ENCODE results near the gene PRDM15.

Gene PRDM15

DNA sequence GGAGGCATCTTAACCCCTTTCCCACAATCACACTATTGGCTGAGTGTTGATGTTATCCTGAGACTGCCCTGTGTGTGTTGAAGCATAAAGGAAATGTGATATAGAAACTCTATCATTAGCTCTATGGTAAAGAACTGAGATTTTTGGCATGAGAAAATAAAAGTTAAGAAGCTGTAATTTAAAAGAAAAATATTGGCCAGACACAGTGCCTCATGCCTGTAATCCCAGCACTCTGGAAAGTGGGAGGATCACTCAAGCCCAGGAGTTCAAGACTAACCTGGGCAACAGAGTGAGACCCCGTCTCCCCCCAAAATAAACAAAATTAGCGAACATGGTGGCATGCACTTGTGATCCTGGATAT lies 98.1 kb downstream of the PRDM15 start:
- no peak for DNase-seq (ENCODE audit: low read depth)
- H3K4me3 ChIP-seq (ENCODE audit: control insufficient read depth, low read depth, low read length): no peak overlapping the region
- TF ChIP-seq CTCF (IDR thresholded peaks at IDR 0.05; ENCODE audit: control insufficient read depth, insufficient read depth, low read depth, low read length, missing control alignments): no peak

GRCh38 chr21:41780337-41781049 lies 98.7 kb downstream of the PRDM15 start:
- TF ChIP-seq CTCF (IDR thresholded peaks at IDR 0.05; ENCODE audit: control insufficient read depth, insufficient read depth, low read depth, low read length, missing control alignments): no peak
- no peak for DNase-seq (ENCODE audit: low read depth)
- no peak overlapping the region for H3K4me3 ChIP-seq (ENCODE audit: control insufficient read depth, low read depth, low read length)

- DNase-seq (ENCODE audit: low read depth): no peak
Measured at GRCh38 chr21:41779659-41780058, 99.5 kb downstream of the PRDM15 start.

DNA sequence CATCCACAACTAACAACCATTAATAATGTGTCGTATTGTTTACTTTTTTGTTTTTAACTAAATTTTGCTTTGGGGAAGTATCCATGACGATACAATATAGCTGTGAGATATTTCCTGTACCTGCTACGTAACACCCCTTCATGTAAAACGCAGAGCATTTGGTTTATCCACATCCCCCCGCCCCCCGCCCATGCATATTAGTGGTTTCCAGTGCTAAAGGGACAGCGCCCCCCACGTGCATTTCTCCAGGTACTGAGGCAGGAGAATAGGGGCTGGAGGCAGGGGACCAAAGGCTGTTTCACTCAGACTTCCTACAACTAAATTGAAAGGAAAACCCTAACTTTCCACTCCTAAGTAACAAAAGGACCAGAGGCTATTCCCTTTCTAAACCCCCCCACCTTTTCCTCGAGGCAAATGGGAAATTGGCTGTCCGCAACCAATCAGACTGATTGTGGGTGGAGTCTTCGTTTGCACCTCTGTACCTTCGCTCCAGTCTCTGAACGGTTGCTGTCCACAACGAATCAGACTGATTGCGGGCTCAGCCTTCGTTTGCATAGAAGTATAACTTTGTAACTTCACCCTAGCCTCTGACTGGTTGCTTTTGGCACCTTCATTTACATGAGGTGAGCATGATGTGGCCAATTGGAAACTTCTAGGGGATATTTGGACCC lies 100.1 kb downstream of the PRDM15 start:
- no peak for DNase-seq (ENCODE audit: low read depth)
- TF ChIP-seq CTCF (IDR thresholded peaks at IDR 0.05; ENCODE audit: control insufficient read depth, insufficient read depth, low read depth, low read length, missing control alignments): no peak
- no peak overlapping the region for H3K4me3 ChIP-seq (ENCODE audit: control insufficient read depth, low read depth, low read length)

More at GRCh38 chr21:41779659-41780058, 99.5 kb downstream of the PRDM15 start:
- TF ChIP-seq CTCF (IDR thresholded peaks at IDR 0.05; ENCODE audit: control insufficient read depth, insufficient read depth, low read depth, low read length, missing control alignments): no peak
- no peak overlapping the region for H3K4me3 ChIP-seq (ENCODE audit: control insufficient read depth, low read depth, low read length)

DNA sequence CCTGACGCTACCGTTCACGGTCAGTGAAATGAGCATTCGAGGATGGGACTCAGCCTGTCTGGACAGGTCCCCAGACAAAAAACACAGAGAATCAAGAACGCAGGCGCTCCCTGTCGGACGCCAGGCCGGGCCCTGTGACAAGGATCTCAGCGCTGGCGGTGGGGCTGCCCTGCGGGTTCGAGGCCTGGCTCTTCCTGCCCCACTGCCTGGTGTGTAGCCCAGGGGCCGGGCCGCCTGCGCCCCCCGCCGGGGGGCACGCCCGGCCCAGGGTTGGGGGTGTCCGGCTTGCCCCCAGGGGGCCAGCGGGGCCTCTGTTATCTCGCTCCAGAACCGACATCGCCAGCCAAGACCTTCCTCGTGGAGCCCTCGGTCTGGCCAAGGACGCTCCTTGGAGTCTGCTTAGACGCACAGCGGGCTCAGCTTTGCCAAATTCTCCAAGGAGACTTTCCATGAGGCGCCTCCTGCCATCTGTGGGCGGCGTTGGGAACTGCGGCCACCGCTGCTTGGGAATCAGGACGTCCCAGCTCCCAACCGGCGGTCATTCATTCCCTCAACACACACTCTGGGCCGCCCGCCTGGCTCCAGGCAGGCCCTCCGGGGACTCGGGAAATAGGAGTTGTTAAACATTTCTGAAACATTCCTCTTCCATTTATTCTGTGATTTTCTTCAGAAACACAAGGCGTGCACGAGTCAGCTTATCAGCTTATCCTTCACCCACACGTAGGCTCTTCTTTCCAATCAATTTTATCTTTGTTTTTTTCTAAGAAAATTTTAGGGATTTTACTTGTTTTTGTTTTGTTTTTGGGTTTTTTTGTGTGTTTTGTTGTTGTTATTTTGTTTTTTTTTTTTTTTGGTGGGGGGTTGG lies 101.0 kb downstream of the PRDM15 start:
- peak; percentile 55 for DNase-seq (ENCODE audit: low read depth)
- no peak overlapping the region for H3K4me3 ChIP-seq (ENCODE audit: control insufficient read depth, low read depth, low read length)
- peak; percentile 97 for TF ChIP-seq CTCF (IDR thresholded peaks at IDR 0.05; ENCODE audit: control insufficient read depth, insufficient read depth, low read depth, low read length, missing control alignments)

DNA sequence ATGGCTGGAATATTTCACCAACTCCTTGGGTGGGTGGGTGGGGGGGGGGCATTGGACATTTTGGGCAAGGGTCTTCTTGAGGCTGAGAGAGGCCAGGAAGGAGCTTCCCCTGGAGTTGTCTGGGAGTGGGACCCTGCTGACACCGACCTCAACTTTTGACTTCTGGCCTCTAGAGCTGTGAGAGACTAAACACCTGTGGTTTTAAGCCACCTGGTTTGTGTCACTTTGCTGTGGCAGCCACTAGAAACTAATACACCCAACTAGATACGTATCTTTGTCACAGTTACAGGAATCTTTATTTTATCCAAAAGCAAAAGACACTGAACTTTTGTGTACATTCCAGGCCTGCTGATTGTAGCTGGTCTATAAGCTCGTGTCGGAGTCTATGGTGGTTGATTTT lies 102.4 kb downstream of the PRDM15 start:
- no peak for TF ChIP-seq CTCF (IDR thresholded peaks at IDR 0.05; ENCODE audit: control insufficient read depth, insufficient read depth, low read depth, low read length, missing control alignments)
- H3K4me3 ChIP-seq (ENCODE audit: control insufficient read depth, low read depth, low read length): no peak overlapping the region
- DNase-seq (ENCODE audit: low read depth): no peak
